Common myeloid progenitor, CD34-positive (primary cell): ENCODE measurements around the gene SNX9.

ENCODE experiments used
- CTCF ChIA-PET: fragments of 350-600 bp; sonication (Branson Sonifier 250); formaldehyde crosslinking; loops from one replicate; lab custom pipeline; 2021; ENCODE audit warnings: antibody characterized with exemption; lab: Charles Lee
- POLR2A ChIA-PET: fragments of 350-600 bp; sonication (Branson Sonifier 250); formaldehyde crosslinking; loops from one replicate; lab custom pipeline; 2021; ENCODE audit warnings: antibody characterized with exemption; lab: Charles Lee
- DNase-seq, 3 donors: peaks; one replicate each; pipeline versions ENCODE4 v3.0.0 to v3.0.0-alpha.2; 2013
- H3K27ac ChIP-seq, 2 experiments: 1 replicate in 1 of 2; 2 replicates in 1 of 2; pipeline ENCODE4 v1.7.0; 2013; ENCODE audit warnings: inconsistent platforms in 2 of 2, low read length in 2 of 2, mild to moderate bottlenecking in 2 of 2, low read depth in 1 of 2, moderate library complexity in 1 of 2; ENCODE audit not compliant: severe bottlenecking in 2 of 2, insufficient read depth in 1 of 2, poor library complexity in 1 of 2
- H3K27me3 ChIP-seq, 5 experiments: replicated peaks in 2 of 5; 1 replicate in 3 of 5; 2 replicates in 2 of 5; pipeline versions ENCODE4 v1.6.1 to v1.7.0; 2013; ENCODE audit warnings: low read length in 4 of 5, mild to moderate bottlenecking in 2 of 5, moderate library complexity in 2 of 5, inconsistent platforms in 1 of 5; ENCODE audit not compliant: insufficient read depth in 5 of 5, control insufficient read depth in 4 of 5
- H3K36me3 ChIP-seq, 4 experiments: 1 replicate in 2 of 4; 2 replicates in 2 of 4; pipeline versions ENCODE4 v1.6.1 to v1.7.0; 2013; ENCODE audit warnings: low read length in 3 of 4, control low read depth in 1 of 4, mild to moderate bottlenecking in 1 of 4; ENCODE audit not compliant: control insufficient read depth in 4 of 4, insufficient read depth in 4 of 4
- H3K4me1 ChIP-seq, 4 experiments: 1 replicate in 3 of 4; 2 replicates in 1 of 4; pipeline versions ENCODE4 v1.6.1 to v1.7.1; 2013; ENCODE audit warnings: low read length in 3 of 4, mild to moderate bottlenecking in 3 of 4, control low read depth in 1 of 4, inconsistent platforms in 1 of 4, moderate library complexity in 1 of 4; ENCODE audit not compliant: control insufficient read depth in 4 of 4, insufficient read depth in 4 of 4; ENCODE audit errors: control extremely low read depth in 1 of 4
- H3K4me3 ChIP-seq, 7 experiments: 1 replicate in 4 of 7; 2 replicates in 3 of 7; pipeline versions ENCODE4 v1.5.1 to v1.7.0; 2013; ENCODE audit warnings: mild to moderate bottlenecking in 7 of 7, low read length in 6 of 7, moderate library complexity in 6 of 7, inconsistent platforms in 2 of 7, low read depth in 2 of 7, control low read depth in 1 of 7; ENCODE audit not compliant: insufficient read depth in 4 of 7, control insufficient read depth in 1 of 7; ENCODE audit errors: extremely low read depth in 1 of 7
- H3K9me3 ChIP-seq, 5 experiments: 1 replicate in 4 of 5; 2 replicates in 1 of 5; pipeline versions ENCODE4 v1.6.1 to v1.7.1; 2013; ENCODE audit warnings: low read length in 4 of 5, mild to moderate bottlenecking in 2 of 5, inconsistent platforms in 1 of 5, low read depth in 1 of 5, moderate library complexity in 1 of 5; ENCODE audit not compliant: control insufficient read depth in 4 of 5, insufficient read depth in 2 of 5; ENCODE audit errors: control extremely low read depth in 1 of 5
- WGBS: methylation state at CpG from one replicate; pipeline ENCODE4 v1.1.5; 2013; ENCODE audit not compliant: insufficient coverage; 5-methylcytosine and 5-hydroxymethylcytosine counted together

The SNX9 gene

GRCh38 chr6:157990321-157991066, 167.4 kb downstream of the SNX9 start:
- Histone ChIP-seq H3K27ac (no peak overlapping the region), H3K4me1 (peaks cover 3 to 23% (median 16%) of the 10 kb centered on the region in 4 experiments)
- CTCF ChIA-PET = interaction anchor here (0.9 to 1.5 kb wide), 5 partner anchors 10 to 43 kb away, joined by 3 to 7 read pairs (median 3); no protein-coding TSS in a partner anchor

GRCh38 chr6:157991067-157991432, 168.0 kb downstream of the SNX9 start:
- ChIA-PET POLR2A (no interaction called here), CTCF (interaction anchor here (1.0 to 1.5 kb wide), 2 partner anchors 12 to 24 kb away, joined by 3 to 4 read pairs; no protein-coding TSS in a partner anchor)
- 100% methylated on average over 9 of the region's 11 CpGs for WGBS
- no peak overlapping the region for H3K4me3 ChIP-seq
- H3K9me3 ChIP-seq = no peaks in the 10 kb centered on the region
- peaks cover 3 to 23% (median 16%) of the 10 kb centered on the region in 4 experiments for H3K4me1 ChIP-seq
- H3K27ac ChIP-seq = no peak overlapping the region
- no peak for DNase-seq
- peaks cover 0 to 3% (median 0%) of the 10 kb centered on the region in 4 experiments for H3K36me3 ChIP-seq
- no peaks in the 10 kb centered on the region for H3K27me3 ChIP-seq

More at GRCh38 chr6:157990321-157991066, 167.4 kb downstream of the SNX9 start:
- POLR2A ChIA-PET = no interaction called here
- no peaks in the 10 kb centered on the region for H3K9me3 ChIP-seq
- peaks cover 0 to 3% (median 0%) of the 10 kb centered on the region in 4 experiments for H3K36me3 ChIP-seq
- WGBS = 60% methylated on average over 10 of the region's 15 CpGs
- H3K27me3 ChIP-seq = no peaks in the 10 kb centered on the region
- peak overlapping the region in 2 of 7 experiments; percentile 2 to 45 for H3K4me3 ChIP-seq
- DNase-seq = peak in 2 of 3 donors; percentile 62 to 70

- H3K4me1 ChIP-seq = peaks cover 3 to 23% (median 16%) of the 10 kb centered on the region in 4 experiments
- peaks cover 0 to 7% (median 0%) of the 10 kb centered on the region in 4 experiments for H3K36me3 ChIP-seq
- no peaks in the 10 kb centered on the region for H3K27me3 ChIP-seq
- H3K4me3 ChIP-seq = no peak overlapping the region
- CTCF ChIA-PET = interaction anchor here (1.0 to 1.2 kb wide), 2 partner anchors 11 to 29 kb away, joined by 3 to 5 read pairs; partner anchors contain the start of gene SYNJ2
- H3K27ac ChIP-seq = no peak overlapping the region
- POLR2A ChIA-PET = no interaction called here
- DNase-seq = no peak
- no CpG with 5 or more reads among the region's 3 CpGs for WGBS
- no peaks in the 10 kb centered on the region for H3K9me3 ChIP-seq
These were observed 170.0 kb downstream of the SNX9 start for GRCh38 chr6:157993076-157993475.

GRCh38 chr6:157994125-157994795, 171.2 kb downstream of the SNX9 start:
- WGBS = 100% methylated on average over 5 of the region's 7 CpGs

More at GRCh38 chr6:157994125-157994795, 171.2 kb downstream of the SNX9 start:
- Histone ChIP-seq H3K27me3 (no peaks in the 10 kb centered on the region), H3K27ac (no peak overlapping the region), H3K4me1 (peaks cover 0 to 16% (median 13%) of the 10 kb centered on the region in 4 experiments), H3K4me3 (no peak overlapping the region), H3K9me3 (no peaks in the 10 kb centered on the region), H3K36me3 (peaks cover 0 to 4% (median 0%) of the 10 kb centered on the region in 4 experiments)
- POLR2A ChIA-PET = no interaction called here
- CTCF ChIA-PET = interaction anchor here (0.8 kb wide), 1 partner anchor 34 kb away, joined by 4 read pairs; no protein-coding TSS in a partner anchor
- no peak for DNase-seq
